NCI-H1930 (cell line): ENCODE data around the gene HIVEP3.

Experiments
- DNase-seq, 2 experiments: peaks; one replicate each; lab custom pipeline; 2025; lab: John Stamatoyannopoulos, UW

Gene HIVEP3

DNA sequence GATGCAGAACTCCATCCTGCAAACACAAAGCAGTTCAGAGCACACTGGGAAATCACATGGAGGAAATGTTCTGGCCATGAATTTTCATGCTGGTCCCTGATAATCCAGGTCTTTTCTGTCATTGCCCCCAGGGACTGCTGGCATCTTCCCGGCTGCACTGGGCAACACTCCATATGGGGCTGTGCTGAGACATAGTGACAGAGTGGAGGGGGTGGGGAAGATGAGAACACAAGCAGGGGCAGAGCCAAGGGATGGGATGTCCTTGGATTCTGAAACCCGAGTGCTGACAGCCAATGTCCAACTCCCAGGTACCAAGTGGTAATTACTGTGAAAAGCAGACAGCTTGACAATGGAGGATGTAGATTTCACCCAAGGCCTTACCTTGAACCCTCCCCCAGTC is 185.7 kb downstream of the HIVEP3 start:
- DNase-seq, result no peak

DNA sequence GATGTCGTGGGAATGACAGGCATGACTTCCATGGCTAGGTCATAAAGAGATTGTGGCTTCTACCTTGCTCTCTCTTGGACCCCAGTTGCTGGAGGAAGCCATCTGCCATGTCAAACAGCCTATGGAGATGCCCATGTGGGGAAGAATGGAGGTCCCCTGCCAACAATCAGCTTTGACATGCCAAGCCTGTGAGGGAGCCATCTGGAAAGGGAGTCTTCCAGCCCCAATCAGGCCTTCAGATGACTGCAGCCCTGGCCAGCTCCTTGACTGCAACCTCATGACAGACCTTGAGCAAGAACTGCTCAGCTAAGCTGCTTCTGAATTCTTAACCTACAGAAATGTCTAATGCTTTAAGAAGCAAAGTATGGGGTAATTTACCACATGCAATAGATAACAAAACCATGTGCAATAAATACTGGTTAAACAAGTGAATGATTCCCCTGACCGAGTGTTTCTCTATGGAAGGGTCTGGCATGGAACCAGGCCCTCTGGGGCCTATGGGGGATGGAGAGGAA is 187.1 kb downstream of the HIVEP3 start:
- DNase-seq, result no peak

DNA sequence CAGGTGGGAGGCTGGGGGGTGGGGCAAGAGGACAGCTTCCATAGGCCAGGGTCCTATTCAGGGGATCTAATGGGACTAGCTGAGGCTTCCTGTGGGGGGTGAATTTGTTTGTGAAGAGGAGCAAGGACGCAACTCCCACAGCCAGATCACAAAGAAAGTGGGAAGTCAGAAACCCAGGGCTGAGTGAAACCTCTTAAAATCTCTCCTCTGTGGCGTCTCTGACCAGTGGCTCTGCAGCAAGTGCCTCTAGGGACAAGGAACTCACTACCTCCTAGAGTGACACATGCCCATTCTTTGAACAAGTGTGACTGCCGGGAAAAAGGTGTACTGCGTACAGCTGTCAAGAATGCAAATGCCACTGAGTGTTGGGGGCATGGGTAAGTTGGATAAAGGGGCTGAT is 187.9 kb downstream of the HIVEP3 start:
- DNase-seq, result no peak

DNA sequence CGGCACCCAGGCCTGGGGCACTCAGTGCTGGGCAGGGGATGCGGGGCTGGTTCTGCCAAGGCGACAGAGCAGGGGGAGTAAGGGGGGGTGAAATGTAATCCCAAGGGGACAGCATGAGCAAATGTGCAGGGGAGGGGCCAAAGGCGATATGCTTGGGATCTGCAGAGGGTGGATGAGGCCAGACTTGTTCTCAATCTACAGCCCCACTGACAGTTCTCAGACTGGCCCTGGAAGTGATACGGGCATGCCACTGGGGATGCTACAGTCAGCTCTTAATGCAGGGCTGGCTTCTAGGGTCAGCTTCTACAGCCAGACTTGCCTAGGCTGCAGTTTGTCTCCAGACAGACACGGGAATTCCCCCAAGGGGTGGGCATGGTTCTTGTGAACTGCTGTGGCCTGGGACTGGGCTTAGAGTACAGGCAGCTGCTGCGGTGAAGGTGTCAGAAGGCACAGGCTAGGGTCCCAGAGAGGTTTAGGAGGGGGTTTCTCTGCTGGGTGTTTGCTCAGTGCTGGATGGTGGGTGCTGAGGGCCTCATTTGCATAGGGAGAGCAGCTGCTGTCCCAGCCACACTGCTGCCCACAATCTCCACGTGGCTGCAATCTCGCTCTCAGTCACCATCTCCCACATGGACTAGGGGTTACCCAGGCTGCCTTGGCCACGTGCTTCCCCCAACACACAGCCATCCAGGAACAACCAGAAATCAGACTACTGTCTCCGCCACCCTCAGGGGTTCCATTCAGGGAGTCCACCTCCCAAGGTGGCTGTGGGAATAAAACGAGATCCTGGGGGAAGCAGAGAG is 190.1 kb downstream of the HIVEP3 start:
- no peak for DNase-seq

- no peak for DNase-seq
Measured at GRCh38 chr1:41727749-41728115, 191.0 kb downstream of the HIVEP3 start.

DNA sequence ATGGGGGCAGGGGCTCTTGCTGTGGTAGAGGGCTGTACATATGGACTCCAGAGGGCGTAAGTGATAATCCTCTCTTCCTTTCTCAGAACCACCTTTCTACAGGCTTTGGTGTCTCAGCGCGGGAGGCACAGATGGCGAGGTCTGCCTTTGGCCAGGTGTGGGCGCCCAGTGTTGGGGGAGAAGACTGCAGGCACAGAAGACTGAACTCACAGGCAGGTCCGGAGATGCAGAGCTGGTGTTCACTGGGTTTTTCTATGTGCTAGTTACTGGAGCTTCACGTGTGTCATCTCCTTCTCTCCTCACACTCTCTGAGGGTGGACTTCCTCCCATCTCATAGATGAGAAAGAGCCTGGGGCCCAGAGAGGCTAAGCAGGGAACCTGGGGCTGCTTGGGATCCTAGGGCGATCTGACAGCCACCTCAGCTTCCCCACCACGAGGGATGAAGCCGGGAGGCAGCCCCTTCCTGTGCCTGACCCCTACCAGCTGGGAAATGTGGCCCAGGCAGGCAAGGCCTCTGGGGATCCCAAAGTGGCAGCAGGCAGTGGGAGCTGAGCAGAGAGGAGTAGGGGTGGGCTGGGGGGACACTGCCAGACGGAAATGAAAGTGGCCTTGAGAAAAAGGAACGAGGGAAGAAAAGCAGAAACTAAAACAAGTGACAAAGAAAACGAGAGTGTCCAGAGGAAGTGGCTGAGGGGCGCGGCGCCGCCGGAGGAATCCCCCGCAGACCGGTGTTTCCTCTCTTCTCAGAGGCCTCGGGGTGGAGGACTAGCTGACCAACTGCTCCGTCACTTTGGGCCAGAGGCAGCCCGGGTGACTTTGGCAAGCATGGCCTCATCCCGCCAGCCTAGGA is 191.6 kb downstream of the HIVEP3 start:
- no peak for DNase-seq

- no peak for DNase-seq
Measured at GRCh38 chr1:41726292-41726691, 192.4 kb downstream of the HIVEP3 start.

GRCh38 chr1:41724926-41725325 is 193.8 kb downstream of the HIVEP3 start:
- DNase-seq, result no peak

- no peak for DNase-seq
Measured at GRCh38 chr1:41724248-41724647, 194.5 kb downstream of the HIVEP3 start.

- DNase-seq, result no peak
Measured at GRCh38 chr1:41723786-41724185, 194.9 kb downstream of the HIVEP3 start.

DNA sequence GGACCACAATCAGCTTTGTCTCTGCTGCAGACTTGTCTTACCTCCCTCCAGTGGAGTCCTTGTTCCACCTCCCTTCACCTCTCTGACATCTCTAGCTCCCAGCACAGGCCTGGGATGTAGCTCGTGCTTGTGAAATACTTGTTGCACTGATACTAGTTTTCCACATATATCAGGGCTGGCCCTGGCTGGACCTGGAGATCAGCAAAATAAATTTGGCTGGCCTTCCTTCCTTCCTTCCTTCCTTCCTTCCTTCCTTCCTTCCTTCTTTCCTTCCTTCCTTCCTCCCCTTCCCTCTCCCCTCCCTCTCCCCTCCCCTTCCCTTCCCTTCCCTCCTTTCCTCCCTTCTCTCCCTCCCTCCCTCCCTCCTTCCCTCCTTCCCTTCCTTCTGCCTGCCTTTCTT is 196.5 kb downstream of the HIVEP3 start:
- DNase-seq, result no peak

GRCh38 chr1:41720861-41721410 is 197.8 kb downstream of the HIVEP3 start:
- DNase-seq, result no peak

DNA sequence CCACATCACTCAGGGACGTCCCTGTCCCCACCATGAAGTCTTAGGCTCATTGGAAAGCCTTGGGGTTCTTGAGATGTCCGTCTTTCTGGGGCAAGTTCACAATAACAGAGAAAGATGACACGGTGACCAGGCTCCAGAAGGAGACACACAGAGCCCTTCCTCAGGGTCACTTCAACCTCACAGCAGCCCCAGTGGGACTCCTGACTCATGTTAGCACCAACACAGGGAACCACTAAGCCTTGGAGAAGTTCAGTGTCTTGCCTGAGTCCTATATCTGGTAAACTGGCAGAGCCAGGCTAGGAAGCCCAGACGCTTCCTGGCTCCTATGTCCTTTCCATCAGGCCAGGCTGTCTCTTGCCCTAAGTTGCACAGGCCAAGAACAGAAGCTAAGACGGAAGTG is 199.1 kb downstream of the HIVEP3 start:
- no peak for DNase-seq

DNA sequence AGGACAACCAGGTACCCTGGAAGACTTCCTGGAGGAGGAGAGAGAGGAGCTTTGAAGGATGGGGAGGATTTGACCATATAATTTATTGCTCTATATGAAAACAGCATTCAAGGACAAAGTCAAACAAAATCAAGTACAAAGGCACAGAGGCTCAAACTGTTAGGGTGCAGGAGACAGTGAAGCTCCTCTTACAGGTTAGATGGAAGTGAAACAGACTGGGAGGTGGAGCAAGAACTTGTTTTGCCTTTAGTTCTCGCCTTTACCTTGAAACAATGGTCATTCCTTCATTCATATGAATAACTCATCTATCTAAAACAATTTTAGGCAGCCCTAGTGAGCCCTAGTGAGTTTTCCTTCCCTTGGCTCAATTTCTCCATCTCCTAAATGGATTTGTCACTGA is 199.6 kb downstream of the HIVEP3 start:
- DNase-seq, result no peak

- DNase-seq, result no peak
Measured at GRCh38 chr1:41718497-41718896, 200.2 kb downstream of the HIVEP3 start.

GRCh38 chr1:41716188-41717130 is 202.3 kb downstream of the HIVEP3 start:
- DNase-seq, result no peak

GRCh38 chr1:41715441-41716095 is 203.2 kb downstream of the HIVEP3 start:
- no peak for DNase-seq

- DNase-seq, result no peak
Measured at GRCh38 chr1:41714638-41715389, 203.9 kb downstream of the HIVEP3 start.

DNA sequence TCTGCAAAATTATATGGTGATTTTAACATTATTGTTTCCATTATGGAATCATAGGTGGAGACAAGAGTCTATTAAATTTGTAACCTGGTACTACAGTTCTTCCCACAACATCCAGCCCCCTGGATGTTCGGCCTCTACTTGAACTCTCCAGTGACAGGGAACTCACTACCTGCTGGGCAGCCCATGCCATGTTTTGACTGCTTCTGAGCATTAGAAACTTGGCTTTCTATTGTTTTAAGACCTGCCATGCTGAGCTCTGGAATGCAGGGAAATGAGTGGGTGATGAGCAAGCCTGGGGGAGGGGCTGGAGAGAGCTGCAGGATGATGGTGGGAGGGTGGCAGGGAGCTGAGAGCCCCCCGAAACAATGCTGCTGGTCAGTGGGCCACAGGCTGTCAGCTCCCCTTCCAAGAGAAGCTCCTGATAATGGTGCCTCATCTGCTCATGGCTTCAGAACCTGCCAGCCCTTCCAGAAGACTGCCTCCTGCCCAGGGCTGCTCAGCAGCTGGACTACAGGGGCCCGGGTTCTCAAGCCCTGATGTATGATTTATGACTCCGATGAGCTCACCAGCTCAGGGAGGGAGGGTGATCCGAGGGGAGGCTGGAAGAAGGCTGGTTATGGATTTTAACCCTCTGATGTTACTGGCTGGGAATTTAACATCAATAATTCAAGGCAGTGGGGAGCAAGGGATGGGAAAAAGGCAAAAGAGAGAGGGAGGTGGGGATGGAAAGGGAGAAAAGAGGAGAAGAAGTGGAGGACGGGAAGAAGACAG is 205.0 kb downstream of the HIVEP3 start:
- DNase-seq, result no peak

GRCh38 chr1:41713141-41713540 is 205.6 kb downstream of the HIVEP3 start:
- DNase-seq, result no peak
